PFSK-1 (cell line): ENCODE data around the gene TMEM94.

Experiments used
- FOXP2 ChIP-seq: optimal IDR thresholded peaks from 2 replicates; pipeline ENCODE3; 2011; ENCODE audit warnings: borderline replicate concordance, control low read depth, inconsistent platforms; ENCODE audit not compliant: insufficient read depth; ENCODE audit errors: extremely low read length, extremely low read depth
- POLR2AphosphoS5 ChIP-seq: IDR thresholded peaks from 2 replicates; pipeline ENCODE4 v1.6.1; 2012; ENCODE audit warnings: low read depth, mild to moderate bottlenecking, control low read depth, low read length, moderate library complexity
- SIN3A ChIP-seq: IDR thresholded peaks from 2 replicates; pipeline ENCODE4 v1.6.1; 2012; ENCODE audit warnings: mild to moderate bottlenecking, low read length, moderate library complexity, borderline replicate concordance; ENCODE audit not compliant: insufficient read depth
- TAF1 ChIP-seq: IDR thresholded peaks from 2 replicates; pipeline ENCODE4 v1.6.1; 2012; ENCODE audit warnings: low read length, control low read depth, borderline replicate concordance; ENCODE audit not compliant: insufficient read depth
- TF ChIP-seq, protein P1 (sequence below), 2 experiments: IDR thresholded peaks; 2 replicates each; pipeline versions ENCODE4 v1.6.1 to v1.8.0; 2011 to 2012; ENCODE audit warnings: low read depth in 2 of 2, low read length in 2 of 2, control low read depth in 1 of 2, inconsistent platforms in 1 of 2, mild to moderate bottlenecking in 1 of 2, moderate library complexity in 1 of 2; ENCODE audit not compliant: insufficient read depth in 1 of 2

DNA sequence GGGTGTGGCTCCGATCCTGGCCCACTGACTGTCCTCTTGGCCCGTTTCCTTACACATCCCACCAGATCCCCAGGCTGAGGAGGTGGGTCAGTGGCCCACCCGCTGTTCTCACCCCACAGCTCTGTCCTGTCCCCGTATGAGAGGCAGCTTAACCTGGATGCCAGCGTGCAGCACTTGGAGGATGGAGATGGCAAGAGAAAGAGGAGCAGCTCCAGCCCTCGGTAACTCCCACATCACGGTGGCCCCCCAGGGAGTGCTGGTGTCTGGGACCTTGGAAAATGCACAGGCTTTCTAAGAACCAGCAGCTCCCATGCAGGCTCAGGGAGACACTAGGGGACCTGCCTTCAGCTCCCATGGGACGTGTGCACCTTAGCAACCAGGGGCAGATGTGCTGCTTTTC lies 64.9 kb downstream of the TMEM94 start:
- TF ChIP-seq POLR2AphosphoS5 (no peak), TAF1 (no peak), SIN3A (no peak), FOXP2 (no peak)
- TF ChIP-seq, protein P1, sequence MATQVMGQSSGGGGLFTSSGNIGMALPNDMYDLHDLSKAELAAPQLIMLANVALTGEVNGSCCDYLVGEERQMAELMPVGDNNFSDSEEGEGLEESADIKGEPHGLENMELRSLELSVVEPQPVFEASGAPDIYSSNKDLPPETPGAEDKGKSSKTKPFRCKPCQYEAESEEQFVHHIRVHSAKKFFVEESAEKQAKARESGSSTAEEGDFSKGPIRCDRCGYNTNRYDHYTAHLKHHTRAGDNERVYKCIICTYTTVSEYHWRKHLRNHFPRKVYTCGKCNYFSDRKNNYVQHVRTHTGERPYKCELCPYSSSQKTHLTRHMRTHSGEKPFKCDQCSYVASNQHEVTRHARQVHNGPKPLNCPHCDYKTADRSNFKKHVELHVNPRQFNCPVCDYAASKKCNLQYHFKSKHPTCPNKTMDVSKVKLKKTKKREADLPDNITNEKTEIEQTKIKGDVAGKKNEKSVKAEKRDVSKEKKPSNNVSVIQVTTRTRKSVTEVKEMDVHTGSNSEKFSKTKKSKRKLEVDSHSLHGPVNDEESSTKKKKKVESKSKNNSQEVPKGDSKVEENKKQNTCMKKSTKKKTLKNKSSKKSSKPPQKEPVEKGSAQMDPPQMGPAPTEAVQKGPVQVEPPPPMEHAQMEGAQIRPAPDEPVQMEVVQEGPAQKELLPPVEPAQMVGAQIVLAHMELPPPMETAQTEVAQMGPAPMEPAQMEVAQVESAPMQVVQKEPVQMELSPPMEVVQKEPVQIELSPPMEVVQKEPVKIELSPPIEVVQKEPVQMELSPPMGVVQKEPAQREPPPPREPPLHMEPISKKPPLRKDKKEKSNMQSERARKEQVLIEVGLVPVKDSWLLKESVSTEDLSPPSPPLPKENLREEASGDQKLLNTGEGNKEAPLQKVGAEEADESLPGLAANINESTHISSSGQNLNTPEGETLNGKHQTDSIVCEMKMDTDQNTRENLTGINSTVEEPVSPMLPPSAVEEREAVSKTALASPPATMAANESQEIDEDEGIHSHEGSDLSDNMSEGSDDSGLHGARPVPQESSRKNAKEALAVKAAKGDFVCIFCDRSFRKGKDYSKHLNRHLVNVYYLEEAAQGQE (IDR thresholded peaks at IDR 0.05; ENCODE audit: insufficient read depth in 1 of 2, low read depth in 2 of 2, low read length in 2 of 2): no peak
